Measurements from ENCODE around the gene ZNF692. TPM values are rescaled to one million over a fixed set of nuclear protein-coding genes. Genes with fewer than 3 reads are reported as not detected.

Gene ZNF692
- total RNA-seq, 2 donors from 2014 or later, result 65.0 to 99.7 TPM

DNA sequence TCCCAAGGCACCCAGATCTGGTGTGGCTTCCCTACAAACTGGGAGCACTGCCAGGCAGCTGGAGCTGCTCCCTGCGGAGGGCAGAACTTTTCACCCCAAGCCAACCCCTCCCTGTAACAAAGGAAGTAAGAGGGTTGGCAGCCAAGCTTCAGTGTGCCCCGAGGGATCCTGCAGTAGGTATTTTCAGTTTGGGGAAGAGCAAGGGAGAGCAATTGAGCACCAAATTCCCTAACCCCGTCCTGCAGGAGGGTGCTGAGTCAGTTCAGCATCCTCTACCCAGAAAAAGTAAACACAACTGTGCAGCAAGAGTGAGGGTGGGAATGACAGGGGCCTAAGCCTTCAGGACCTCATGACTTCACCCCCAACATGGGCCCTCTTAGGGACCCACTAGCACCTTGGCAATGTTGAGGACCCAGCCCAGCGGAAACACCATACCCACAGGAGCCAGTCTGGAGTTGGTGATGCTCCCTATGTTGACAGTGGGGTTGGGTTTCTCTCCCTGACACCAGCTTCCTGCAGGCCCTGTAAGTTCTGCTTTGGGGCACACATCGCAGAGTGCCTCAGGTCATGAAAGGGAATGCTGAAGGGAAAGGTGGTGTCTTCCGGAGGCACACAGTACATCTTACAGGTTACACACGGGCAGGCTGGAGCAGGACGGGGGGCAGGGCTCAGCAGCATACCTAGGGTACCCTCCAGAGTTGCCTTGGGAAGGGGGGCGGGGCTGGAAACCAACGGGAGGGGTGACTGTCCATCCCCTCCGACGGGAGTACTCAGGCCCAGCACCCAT, 48.0 kb downstream of the ZNF692 start:
- H3K4me1 ChIP-seq (replicated peaks), result no peaks in the 10 kb centered on the region
- peaks cover 0 to 11% of the 10 kb centered on the region in 2 donors for H3K36me3 ChIP-seq
- TF ChIP-seq POLR2A (IDR thresholded peaks at IDR 0.05) (no peak), POLR2AphosphoS5 (IDR thresholded peaks at IDR 0.05) (no peak)
- TF ChIP-seq, protein P1, sequence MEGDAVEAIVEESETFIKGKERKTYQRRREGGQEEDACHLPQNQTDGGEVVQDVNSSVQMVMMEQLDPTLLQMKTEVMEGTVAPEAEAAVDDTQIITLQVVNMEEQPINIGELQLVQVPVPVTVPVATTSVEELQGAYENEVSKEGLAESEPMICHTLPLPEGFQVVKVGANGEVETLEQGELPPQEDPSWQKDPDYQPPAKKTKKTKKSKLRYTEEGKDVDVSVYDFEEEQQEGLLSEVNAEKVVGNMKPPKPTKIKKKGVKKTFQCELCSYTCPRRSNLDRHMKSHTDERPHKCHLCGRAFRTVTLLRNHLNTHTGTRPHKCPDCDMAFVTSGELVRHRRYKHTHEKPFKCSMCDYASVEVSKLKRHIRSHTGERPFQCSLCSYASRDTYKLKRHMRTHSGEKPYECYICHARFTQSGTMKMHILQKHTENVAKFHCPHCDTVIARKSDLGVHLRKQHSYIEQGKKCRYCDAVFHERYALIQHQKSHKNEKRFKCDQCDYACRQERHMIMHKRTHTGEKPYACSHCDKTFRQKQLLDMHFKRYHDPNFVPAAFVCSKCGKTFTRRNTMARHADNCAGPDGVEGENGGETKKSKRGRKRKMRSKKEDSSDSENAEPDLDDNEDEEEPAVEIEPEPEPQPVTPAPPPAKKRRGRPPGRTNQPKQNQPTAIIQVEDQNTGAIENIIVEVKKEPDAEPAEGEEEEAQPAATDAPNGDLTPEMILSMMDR (IDR thresholded peaks at IDR 0.05), result no peak
- no peaks in the 10 kb centered on the region for H3K9me3 ChIP-seq
- no peak overlapping the region for H3K27ac ChIP-seq
- 53% methylated on average over 12 of the region's 12 CpGs for WGBS
- no peaks in the 10 kb centered on the region for H3K27me3 ChIP-seq (replicated peaks; ENCODE audit: insufficient read depth)
- H3K4me3 ChIP-seq, result no peak overlapping the region
- no peak for DNase-seq (ENCODE audit: low spot score)
- intact Hi-C loops (cut with DNase I), result no loop called here

DNA sequence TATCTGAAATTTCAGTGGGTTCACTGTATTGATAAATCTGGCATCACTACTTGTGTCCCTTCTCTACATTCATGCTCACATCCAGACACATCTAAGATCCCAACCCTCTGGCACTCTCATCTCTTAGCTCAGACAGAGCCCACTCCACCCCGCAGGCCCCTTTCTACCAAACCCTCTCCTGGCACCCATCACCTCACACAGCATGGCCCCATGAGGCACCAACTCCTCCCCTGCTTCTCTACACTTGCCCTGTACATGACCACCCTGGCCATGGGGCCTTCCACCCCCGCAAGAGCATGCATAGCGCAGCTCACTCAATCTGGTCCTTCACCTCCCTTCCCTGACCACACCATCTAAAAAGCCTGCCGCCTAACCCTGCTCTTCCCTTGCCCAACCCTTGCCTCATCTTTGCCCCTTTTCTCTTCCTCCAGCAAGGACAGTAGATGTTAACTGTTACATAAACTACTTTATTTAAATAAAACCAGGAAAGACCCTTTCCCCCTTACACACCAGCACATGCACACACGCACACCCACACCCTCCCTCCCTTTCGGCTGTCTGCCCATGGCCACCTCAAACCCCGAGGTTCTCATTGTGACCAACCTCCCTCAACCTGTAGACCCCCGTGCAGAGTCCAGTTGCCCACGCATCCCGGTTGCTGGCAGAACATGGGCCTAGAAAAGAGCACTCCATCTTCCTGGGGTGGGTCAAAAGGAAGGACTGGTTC, 48.7 kb downstream of the ZNF692 start:
- Histone ChIP-seq H3K9me3 (no peaks in the 10 kb centered on the region), H3K4me3 (no peak overlapping the region), H3K27me3 (replicated peaks; ENCODE audit: insufficient read depth) (no peaks in the 10 kb centered on the region), H3K27ac (no peak overlapping the region), H3K36me3 (peaks cover 0 to 11% of the 10 kb centered on the region in 2 donors), H3K4me1 (replicated peaks) (no peaks in the 10 kb centered on the region)
- TF ChIP-seq, protein P1 (IDR thresholded peaks at IDR 0.05), result no peak
- TF ChIP-seq POLR2A (IDR thresholded peaks at IDR 0.05), result no peak
- no peak for TF ChIP-seq POLR2AphosphoS5 (IDR thresholded peaks at IDR 0.05)
- intact Hi-C loops (cut with DNase I), result loop anchor here (5.0 kb wide), 1 partner anchor 113 kb away; no protein-coding TSS in a partner anchor
- DNase-seq (ENCODE audit: low spot score), result no peak
- 85% methylated on average over 10 of the region's 10 CpGs for WGBS

DNA sequence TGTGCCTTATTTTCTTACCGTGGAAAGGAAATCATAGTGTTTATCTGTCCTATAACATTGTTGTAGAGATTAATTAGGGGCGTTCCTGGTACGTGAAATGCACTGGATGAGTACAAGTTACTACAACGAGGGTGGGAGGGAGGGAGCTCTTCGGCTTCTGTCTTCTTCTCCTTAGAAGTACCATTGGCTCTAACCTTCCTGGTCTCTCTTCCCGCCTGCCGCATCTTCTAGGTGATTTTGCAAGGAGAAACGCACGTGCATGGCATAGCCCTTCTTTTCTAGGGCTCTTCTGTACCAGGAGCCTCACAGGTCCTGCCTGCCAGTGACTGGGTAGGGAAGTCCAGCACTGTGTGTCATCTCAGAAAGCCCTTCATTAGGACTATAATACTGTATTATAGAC, 50.0 kb downstream of the ZNF692 start:
- DNase-seq (ENCODE audit: low spot score), result no peak

DNA sequence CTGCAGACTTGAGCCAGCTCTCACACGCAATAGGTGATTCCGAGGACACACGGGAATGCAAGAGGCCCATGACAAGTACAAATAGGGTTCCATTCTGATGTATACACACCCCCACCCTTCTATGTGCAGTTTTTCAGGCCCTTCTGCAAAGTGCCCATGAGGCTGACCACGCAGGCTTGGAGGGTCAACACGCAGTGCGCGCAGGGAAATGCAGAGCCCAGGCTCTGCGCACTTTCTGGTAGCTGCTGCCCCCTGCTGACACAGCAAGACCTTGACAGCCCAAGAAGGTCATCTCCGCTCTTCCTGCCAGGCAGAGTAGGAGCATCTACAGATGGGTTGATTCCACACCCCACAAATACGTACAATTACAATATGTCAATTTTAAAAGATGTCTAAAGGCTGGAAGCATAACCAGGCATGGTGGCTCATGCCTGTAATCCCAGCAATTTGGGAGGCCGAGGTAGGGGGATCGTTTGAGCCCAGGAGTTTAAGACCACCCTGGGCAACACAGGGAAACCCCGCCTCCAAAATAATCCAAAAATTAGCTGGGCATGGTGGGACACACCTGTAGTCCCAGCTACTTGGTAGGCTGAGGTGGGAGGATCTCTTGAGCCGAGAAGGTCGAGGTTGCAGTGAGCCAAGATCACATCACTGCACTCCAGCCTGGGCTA, 51.7 kb downstream of the ZNF692 start:
- no peaks in the 10 kb centered on the region for H3K4me1 ChIP-seq (replicated peaks)
- H3K4me3 ChIP-seq, result no peak overlapping the region
- no peaks in the 10 kb centered on the region for H3K9me3 ChIP-seq
- intact Hi-C loops (cut with DNase I), result loop anchor here (2.0 to 5.0 kb wide), 2 partner anchors 110 to 184 kb away; no protein-coding TSS in a partner anchor
- no peaks in the 10 kb centered on the region for H3K27me3 ChIP-seq (replicated peaks; ENCODE audit: insufficient read depth)
- H3K36me3 ChIP-seq, result no peaks in the 10 kb centered on the region
- TF ChIP-seq, protein P1 (IDR thresholded peaks at IDR 0.05), result peak; percentile 51 to 87 (median 64)
- no peak for TF ChIP-seq POLR2A (IDR thresholded peaks at IDR 0.05)
- no peak overlapping the region for H3K27ac ChIP-seq
- 57% methylated on average over 10 of the region's 15 CpGs for WGBS
- no peak for DNase-seq (ENCODE audit: low spot score)

More for the DNA sequence above, 50.0 kb downstream of the ZNF692 start:
- Histone ChIP-seq H3K9me3 (no peaks in the 10 kb centered on the region), H3K4me3 (no peak overlapping the region), H3K4me1 (replicated peaks) (no peaks in the 10 kb centered on the region), H3K36me3 (peaks cover 0 to 4% of the 10 kb centered on the region in 2 donors), H3K27me3 (replicated peaks; ENCODE audit: insufficient read depth) (no peaks in the 10 kb centered on the region), H3K27ac (no peak overlapping the region)
- intact Hi-C loops (cut with DNase I), result loop anchor here (5.0 kb wide), 1 partner anchor 112 kb away; no protein-coding TSS in a partner anchor
- TF ChIP-seq POLR2AphosphoS5 (IDR thresholded peaks at IDR 0.05) (no peak), POLR2A (IDR thresholded peaks at IDR 0.05) (no peak)
- TF ChIP-seq, protein P1 (IDR thresholded peaks at IDR 0.05), result no peak
- WGBS, result 61% methylated on average over 9 of the region's 9 CpGs

Data from prostate gland (tissue), 2 donors.